HEK293T (cell line): ENCODE data around the gene HSD17B8.
A peak's percentile ranks its signal among the peaks of the same experiment; 100 is the strongest.

Experiments
- CTCF ChIA-PET: fragments of 350-600 bp; formaldehyde crosslinking; extraction: SDS; loops from one replicate; lab custom pipeline; 2021; ENCODE audit warnings: antibody characterized with exemption, inconsistent platforms; lab: Yijun Ruan, JAX
- POLR2A ChIA-PET: fragments of 350-600 bp; formaldehyde crosslinking; extraction: SDS; loops from one replicate; lab custom pipeline; 2020; ENCODE audit warnings: antibody characterized with exemption, inconsistent platforms; lab: Yijun Ruan, JAX
- DNase-seq: peaks from one replicate; pipeline ENCODE4 v3.0.0; 2012; ENCODE audit warnings: mixed read lengths; ENCODE audit errors: extremely low spot score
- ARNT ChIP-seq: fragments of 450-650 bp; IDR thresholded peaks from 2 replicates; pipeline ENCODE4 v1.6.1; 2017; ENCODE audit warnings: mild to moderate bottlenecking
- BHLHE40 ChIP-seq: fragments of 450-650 bp; IDR thresholded peaks from 2 replicates; pipeline ENCODE4 v1.6.1; 2016; ENCODE audit warnings: mild to moderate bottlenecking, moderate library complexity, borderline replicate concordance
- CTBP1 ChIP-seq: fragments of 450-650 bp; IDR thresholded peaks from 2 replicates; pipeline ENCODE4 v1.6.1; 2016; ENCODE audit warnings: borderline replicate concordance
- ELF4 ChIP-seq: fragments of 450-650 bp; IDR thresholded peaks from 2 replicates; pipeline ENCODE4 v1.6.1; 2017; ENCODE audit warnings: antibody characterized with exemption
- FOXA1 ChIP-seq: fragments of 450-650 bp; IDR thresholded peaks from 2 replicates; pipeline ENCODE4 v1.6.1; 2016; ENCODE audit warnings: mild to moderate bottlenecking
- FOXK2 ChIP-seq: fragments of 450-650 bp; IDR thresholded peaks from 2 replicates; pipeline ENCODE4 v1.6.1; 2016; ENCODE audit warnings: mild to moderate bottlenecking
- FOXM1 ChIP-seq: fragments of 450-650 bp; IDR thresholded peaks from 2 replicates; pipeline ENCODE4 v1.6.1; 2017; ENCODE audit warnings: mild to moderate bottlenecking, borderline replicate concordance
- HDGF ChIP-seq: fragments of 450-650 bp; IDR thresholded peaks from 2 replicates; pipeline ENCODE4 v1.6.1; 2017; ENCODE audit warnings: antibody characterized with exemption, borderline replicate concordance
- L3MBTL2 ChIP-seq: fragments of 450-650 bp; conservative IDR thresholded peaks from 2 replicates; pipeline ENCODE4 v1.6.1; 2016; ENCODE audit warnings: mild to moderate bottlenecking
- LEF1 ChIP-seq: fragments of 450-650 bp; IDR thresholded peaks from 2 replicates; pipeline ENCODE4 v1.6.1; 2017; ENCODE audit warnings: mild to moderate bottlenecking, borderline replicate concordance
- NFRKB ChIP-seq: fragments of 450-650 bp; IDR thresholded peaks from 2 replicates; pipeline ENCODE4 v1.6.1; 2016; ENCODE audit warnings: mild to moderate bottlenecking, moderate library complexity
- SP1 ChIP-seq: fragments of 450-650 bp; IDR thresholded peaks from 2 replicates; pipeline ENCODE4 v1.6.1; 2017
- SUZ12 ChIP-seq: fragments of 450-650 bp; IDR thresholded peaks from 2 replicates; pipeline ENCODE4 v1.6.1; 2016; ENCODE audit warnings: mild to moderate bottlenecking
- TARDBP ChIP-seq: fragments of 450-650 bp; IDR thresholded peaks from 2 replicates; pipeline ENCODE4 v1.6.1; 2016
- ZNF384 ChIP-seq: fragments of 450-650 bp; IDR thresholded peaks from 2 replicates; pipeline ENCODE4 v1.6.1; 2016
- TF ChIP-seq, protein P1 (sequence below): fragments of 450-650 bp; IDR thresholded peaks from 2 replicates; pipeline ENCODE4 v1.6.1; 2016

The HSD17B8 gene

DNA sequence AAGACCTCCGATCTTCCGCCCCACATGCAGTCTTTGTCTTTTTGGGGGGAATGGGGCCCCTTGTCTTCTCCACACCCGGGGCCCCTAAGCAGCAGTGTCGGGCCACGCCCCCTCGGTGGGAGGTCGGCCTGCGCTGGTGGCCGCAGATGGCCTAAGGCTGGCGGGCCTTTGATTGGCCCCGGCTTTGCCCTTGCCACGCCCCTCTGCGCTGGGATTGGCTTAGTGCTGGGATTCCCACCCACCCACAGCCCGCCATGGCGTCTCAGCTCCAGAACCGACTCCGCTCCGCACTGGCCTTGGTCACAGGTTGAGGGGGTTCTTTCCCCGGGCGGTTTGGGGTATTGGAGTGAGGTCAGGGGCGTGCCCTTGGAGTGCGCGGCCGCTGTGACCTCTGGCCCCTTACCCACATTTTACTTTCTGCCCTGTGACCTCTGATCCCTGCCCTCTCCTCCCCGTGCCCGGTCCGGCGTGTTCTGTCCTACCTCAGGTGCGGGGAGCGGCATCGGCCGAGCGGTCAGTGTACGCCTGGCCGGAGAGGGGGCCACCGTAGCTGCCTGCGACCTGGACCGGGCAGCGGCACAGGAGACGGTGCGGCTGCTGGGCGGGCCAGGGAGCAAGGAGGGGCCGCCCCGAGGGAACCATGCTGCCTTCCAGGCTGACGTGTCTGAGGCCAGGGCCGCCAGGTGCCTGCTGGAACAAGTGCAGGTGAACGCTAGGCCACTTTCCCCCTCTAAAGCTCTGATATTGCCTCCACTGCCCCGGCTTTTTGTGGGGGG, at the start of gene HSD17B8:
Gene HSD17B8, plus strand, starts transcription at position 241 of the 776 bp plus-strand sequence. Its CDS starts 14 bp downstream, at position 255.
- ChIA-PET CTCF (interaction anchor here (0.7 to 1.5 kb wide), 2 partner anchors 43 to 51 kb away, joined by 3 read pairs; no protein-coding TSS in a partner anchor), POLR2A (interaction anchor here (0.5 to 2.4 kb wide), 5 partner anchors 29 to 233 kb away, joined by 4 to 25 read pairs (median 6); partner anchors contain the start of genes RPS18 and VPS52)
- peak; percentile 88 for DNase-seq
- TF ChIP-seq LEF1, result no peak
- no peak for TF ChIP-seq BHLHE40
- TF ChIP-seq, protein P1, sequence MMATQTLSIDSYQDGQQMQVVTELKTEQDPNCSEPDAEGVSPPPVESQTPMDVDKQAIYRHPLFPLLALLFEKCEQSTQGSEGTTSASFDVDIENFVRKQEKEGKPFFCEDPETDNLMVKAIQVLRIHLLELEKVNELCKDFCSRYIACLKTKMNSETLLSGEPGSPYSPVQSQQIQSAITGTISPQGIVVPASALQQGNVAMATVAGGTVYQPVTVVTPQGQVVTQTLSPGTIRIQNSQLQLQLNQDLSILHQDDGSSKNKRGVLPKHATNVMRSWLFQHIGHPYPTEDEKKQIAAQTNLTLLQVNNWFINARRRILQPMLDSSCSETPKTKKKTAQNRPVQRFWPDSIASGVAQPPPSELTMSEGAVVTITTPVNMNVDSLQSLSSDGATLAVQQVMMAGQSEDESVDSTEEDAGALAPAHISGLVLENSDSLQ, result no peak
- TF ChIP-seq L3MBTL2, result no peak; the same call in 1 of the 2 replicates
- no peak for TF ChIP-seq ZNF384
- TF ChIP-seq HDGF, result no peak
- no peak for TF ChIP-seq FOXM1
- TF ChIP-seq SUZ12, result no peak

DNA sequence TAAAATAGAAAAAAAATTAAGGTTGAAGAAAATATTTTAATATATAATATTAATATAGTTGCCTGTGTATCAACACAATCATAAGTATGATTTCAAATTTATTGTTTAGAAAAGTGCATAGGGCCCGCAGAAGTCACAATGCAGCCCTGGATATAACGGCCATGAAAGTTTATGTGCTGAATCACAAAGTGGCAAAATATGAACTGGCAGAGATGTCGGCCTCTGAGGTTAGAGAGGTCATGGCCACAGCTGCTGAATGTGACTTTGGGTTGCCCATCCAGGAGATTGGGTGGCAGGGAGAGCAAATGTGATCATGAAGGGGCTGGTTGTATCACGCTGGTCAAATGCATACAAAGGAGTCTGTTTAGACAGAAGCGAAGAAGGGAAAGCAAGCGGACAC, 47.9 kb upstream of the HSD17B8 start:
- TF ChIP-seq ZNF384 (no peak), NFRKB (no peak), HDGF (no peak), ELF4 (no peak), SP1 (no peak), CTBP1 (no peak), ARNT (no peak), FOXM1 (no peak), SUZ12 (no peak), TARDBP (no peak), FOXA1 (no peak), LEF1 (no peak), FOXK2 (no peak)
- POLR2A ChIA-PET, result interaction anchor here (1.1 to 1.3 kb wide), 2 partner anchors 52 to 115 kb away, joined by 3 to 4 read pairs; partner anchors contain the start of genes RING1, RPS18 and VPS52
- DNase-seq, result no peak
- CTCF ChIA-PET, result no interaction called here

DNA sequence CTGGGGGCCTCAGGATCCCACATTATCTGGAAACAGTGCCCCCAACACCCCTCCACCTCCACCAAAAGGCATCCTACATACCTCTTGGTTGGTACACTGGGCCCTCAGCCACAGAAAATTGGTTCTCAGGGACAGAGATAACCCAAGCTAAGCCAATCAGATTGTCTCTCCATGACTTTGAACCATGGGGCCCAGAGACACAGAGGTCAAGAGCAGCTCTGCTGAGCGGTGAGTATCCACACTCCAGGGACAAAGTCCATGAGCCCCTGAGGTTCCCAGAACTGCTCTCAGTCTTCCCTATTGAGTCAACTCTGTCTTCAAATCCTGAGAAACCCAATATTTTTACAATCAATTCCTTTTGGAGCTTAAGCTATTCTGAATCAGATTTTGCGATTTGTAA, 47.5 kb upstream of the HSD17B8 start:
- CTCF ChIA-PET, result no interaction called here
- no peak for DNase-seq
- POLR2A ChIA-PET, result interaction anchor here (1.1 to 1.3 kb wide), 2 partner anchors 52 to 114 kb away, joined by 3 to 4 read pairs; partner anchors contain the start of genes RING1, RPS18 and VPS52
- no peak for TF ChIP-seq LEF1
- no peak for TF ChIP-seq SUZ12
- no peak for TF ChIP-seq NFRKB
- no peak for TF ChIP-seq FOXK2
- no peak for TF ChIP-seq ELF4
- TF ChIP-seq HDGF, result no peak
- no peak for TF ChIP-seq SP1
- no peak for TF ChIP-seq FOXM1
- no peak for TF ChIP-seq CTBP1
- no peak for TF ChIP-seq TARDBP
- TF ChIP-seq BHLHE40, result no peak
- TF ChIP-seq L3MBTL2, result no peak
- TF ChIP-seq ZNF384, result no peak
- no peak for TF ChIP-seq FOXA1
- no peak for TF ChIP-seq ARNT
- TF ChIP-seq, protein P1, result no peak

DNA sequence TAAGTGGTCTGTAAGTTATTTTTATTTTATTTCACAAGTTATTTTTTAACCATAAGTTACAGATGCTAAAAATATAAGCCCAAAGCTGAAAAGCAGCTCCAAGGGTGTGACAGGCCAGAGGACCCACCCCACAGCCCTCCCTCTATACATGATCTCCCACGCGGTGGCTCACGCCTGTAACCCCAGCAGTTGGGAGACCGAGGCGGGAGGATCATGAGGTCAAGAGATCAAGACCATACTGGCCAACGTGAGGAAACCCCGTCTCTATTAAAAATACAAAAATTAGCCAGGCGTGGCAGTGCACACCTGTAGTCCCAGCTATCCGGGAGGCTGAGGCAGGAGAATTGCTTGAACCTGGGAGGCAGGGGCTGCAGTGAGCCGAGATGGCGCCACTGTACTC, 44.4 kb upstream of the HSD17B8 start:
- TF ChIP-seq ZNF384 (no peak), CTBP1 (no peak)
- POLR2A ChIA-PET, result interaction anchor here (1.9 kb wide), 1 partner anchor 89 kb away, joined by 4 read pairs; no protein-coding TSS in a partner anchor
- DNase-seq, result no peak
- CTCF ChIA-PET, result interaction anchor here (1.1 to 1.6 kb wide), 3 partner anchors 11 to 89 kb away, joined by 4 to 5 read pairs (median 4); no protein-coding TSS in a partner anchor

DNA sequence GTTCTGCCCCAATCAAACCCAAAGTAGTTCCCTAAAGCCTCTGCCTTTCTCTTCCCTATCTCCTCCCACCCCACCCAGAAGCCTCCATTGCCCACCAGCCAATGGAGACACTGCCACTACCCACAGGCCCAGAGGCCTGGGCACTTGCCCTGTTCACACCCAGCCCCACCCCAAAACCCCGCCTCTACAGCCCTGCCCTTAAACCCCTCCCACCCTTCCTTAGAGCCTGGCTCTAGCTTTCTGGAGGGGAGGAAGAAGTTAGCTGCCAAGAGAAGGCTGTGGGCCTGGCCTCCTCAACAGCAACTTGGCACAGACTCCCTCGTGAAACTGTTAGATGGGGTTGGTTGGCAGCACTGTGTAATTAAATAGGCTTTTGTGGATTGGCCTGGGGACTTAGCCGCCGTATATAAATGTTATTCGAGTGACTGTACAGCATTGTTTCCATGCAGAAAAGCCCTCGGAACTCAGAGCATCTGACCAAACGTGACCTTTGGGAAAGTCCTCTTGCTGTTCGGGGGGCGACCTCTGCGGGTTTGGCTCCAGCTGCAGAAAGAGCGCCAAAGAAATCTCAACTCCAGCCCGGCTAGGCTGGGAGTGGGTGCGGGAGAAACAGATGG, 43.6 kb upstream of the HSD17B8 start:
- CTCF ChIA-PET, result interaction anchor here (1.1 to 1.8 kb wide), 4 partner anchors 12 to 88 kb away, joined by 4 to 6 read pairs (median 4); no protein-coding TSS in a partner anchor
- POLR2A ChIA-PET, result interaction anchor here (1.6 to 2.0 kb wide), 4 partner anchors 7 to 88 kb away, joined by 4 to 7 read pairs (median 4); partner anchors contain the start of gene RING1
- DNase-seq, result no peak
- no peak for TF ChIP-seq BHLHE40
- no peak for TF ChIP-seq NFRKB
- no peak for TF ChIP-seq TARDBP
- TF ChIP-seq SP1, result no peak
- TF ChIP-seq FOXM1, result no peak
- no peak for TF ChIP-seq FOXK2
- TF ChIP-seq L3MBTL2, result no peak
- no peak for TF ChIP-seq LEF1
- TF ChIP-seq FOXA1, result no peak
- no peak for TF ChIP-seq ELF4
- TF ChIP-seq SUZ12, result no peak
- TF ChIP-seq, protein P1, result no peak
- TF ChIP-seq ARNT, result no peak
- TF ChIP-seq CTBP1, result no peak
- TF ChIP-seq ZNF384, result no peak
- TF ChIP-seq HDGF, result no peak
